Mammary epithelial cell (primary cell): ENCODE results near the gene DNAJC10.

Source experiments
- EZH2 ChIP-seq: IDR thresholded peaks from 2 replicates; pipeline ENCODE4 v1.6.1; 2012; ENCODE audit warnings: low read length, inconsistent platforms, borderline replicate concordance
- TF ChIP-seq, protein P1 (sequence below), 2 donors: IDR thresholded peaks in 1 of 2; conservative IDR thresholded peaks in 1 of 2; 2 replicates each; pipeline ENCODE4 v1.5.1; 2011 to 2012; ENCODE audit warnings: inconsistent platforms in 2 of 2, low read length in 2 of 2, mild to moderate bottlenecking in 2 of 2, control low read depth in 1 of 2, low read depth in 1 of 2; ENCODE audit not compliant: insufficient read depth in 1 of 2; ENCODE audit errors: extremely low read depth in 1 of 2

DNA sequence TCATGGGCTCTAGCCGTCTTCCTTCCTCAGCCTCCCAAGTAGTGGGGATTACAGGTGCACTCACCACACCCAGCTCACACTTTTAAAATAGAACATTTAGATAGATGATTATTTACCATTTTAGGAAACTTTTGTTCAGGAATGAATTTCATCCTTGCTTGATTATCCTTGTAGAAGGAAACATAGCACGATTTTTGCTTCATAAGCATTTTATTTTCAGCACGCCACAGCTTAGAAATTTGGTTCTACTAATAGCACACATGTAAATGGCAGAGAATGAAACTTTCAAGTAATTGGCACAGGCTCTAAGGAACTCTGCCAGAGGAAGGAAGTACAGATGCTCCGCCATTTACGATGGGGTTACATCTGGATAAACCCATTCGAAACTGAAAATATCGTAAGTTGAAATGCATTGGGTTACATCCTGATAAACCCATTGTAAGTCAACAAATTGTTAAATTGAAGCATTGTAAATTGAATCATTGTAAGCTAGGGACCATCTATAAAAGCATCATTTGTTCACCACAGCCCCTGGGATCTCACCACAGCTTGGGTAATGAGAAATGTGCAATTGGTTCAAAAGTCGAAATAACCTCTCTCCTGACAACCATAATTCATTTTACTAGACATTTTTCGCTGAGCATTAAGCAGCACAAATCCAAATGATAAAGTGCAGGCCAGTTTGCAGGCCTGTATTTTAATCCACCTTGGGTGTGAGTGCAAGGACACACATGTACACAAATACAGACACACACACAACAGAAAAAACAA lies 117.2 kb downstream of the DNAJC10 start:
- TF ChIP-seq, protein P1, sequence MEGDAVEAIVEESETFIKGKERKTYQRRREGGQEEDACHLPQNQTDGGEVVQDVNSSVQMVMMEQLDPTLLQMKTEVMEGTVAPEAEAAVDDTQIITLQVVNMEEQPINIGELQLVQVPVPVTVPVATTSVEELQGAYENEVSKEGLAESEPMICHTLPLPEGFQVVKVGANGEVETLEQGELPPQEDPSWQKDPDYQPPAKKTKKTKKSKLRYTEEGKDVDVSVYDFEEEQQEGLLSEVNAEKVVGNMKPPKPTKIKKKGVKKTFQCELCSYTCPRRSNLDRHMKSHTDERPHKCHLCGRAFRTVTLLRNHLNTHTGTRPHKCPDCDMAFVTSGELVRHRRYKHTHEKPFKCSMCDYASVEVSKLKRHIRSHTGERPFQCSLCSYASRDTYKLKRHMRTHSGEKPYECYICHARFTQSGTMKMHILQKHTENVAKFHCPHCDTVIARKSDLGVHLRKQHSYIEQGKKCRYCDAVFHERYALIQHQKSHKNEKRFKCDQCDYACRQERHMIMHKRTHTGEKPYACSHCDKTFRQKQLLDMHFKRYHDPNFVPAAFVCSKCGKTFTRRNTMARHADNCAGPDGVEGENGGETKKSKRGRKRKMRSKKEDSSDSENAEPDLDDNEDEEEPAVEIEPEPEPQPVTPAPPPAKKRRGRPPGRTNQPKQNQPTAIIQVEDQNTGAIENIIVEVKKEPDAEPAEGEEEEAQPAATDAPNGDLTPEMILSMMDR (conservative IDR thresholded peaks at IDR 0.05 in 1 of 2, IDR thresholded peaks at IDR 0.05 in 1 of 2; ENCODE audit: extremely low read depth in 1 of 2, insufficient read depth in 1 of 2, low read depth in 1 of 2, low read length in 2 of 2) = no peak
- no peak for TF ChIP-seq EZH2
